ENCODE results near the gene MALAT1.

Gene MALAT1

DNA sequence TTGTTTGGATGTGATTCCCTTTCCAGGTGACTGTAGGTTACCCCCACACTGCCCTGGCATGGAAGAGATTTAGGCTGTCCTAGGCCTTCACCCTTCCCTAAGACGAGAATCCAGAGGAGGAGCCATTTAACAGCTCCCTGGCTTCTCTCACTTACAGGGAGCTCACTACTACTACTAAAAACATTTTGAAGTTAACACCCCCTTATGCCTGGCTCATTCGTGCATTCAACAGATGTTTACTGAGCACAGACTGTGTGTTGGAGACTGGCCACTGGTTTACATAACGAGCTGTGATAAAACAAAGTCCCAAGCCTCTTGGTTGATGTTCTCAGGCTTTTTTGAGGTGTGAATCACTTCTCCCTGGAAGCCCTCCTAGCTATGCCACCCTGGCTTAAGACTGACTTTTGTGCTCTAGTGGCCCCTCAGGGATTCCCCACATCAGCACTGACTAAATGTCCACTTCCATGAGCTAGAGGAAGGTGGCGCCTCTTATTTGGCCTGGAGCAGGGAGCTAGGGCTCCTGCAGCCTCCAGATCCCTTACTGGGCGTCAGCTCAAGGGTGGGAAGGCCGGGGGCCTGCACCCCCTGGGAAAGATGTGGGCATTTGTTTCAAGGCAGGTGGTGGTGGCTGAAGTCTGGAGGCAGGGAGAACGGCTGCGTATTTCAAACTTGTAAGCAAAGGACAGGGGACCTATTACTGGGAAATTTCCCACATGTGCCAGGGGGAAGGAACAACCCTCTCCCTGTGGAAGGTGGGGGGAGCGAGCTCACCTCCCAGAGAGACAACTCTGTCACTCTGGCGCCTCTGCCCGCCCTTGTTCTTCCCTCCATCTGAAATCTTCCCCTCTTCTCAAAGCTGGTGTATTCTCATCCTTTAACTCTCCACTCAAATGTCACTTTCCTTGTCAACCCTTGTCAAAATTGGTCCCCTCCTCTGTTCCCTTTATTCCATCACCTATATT is 19.4 kb upstream of the MALAT1 start:
- DNase-seq (ENCODE audit: low spot score), result peak; percentile 47

DNA sequence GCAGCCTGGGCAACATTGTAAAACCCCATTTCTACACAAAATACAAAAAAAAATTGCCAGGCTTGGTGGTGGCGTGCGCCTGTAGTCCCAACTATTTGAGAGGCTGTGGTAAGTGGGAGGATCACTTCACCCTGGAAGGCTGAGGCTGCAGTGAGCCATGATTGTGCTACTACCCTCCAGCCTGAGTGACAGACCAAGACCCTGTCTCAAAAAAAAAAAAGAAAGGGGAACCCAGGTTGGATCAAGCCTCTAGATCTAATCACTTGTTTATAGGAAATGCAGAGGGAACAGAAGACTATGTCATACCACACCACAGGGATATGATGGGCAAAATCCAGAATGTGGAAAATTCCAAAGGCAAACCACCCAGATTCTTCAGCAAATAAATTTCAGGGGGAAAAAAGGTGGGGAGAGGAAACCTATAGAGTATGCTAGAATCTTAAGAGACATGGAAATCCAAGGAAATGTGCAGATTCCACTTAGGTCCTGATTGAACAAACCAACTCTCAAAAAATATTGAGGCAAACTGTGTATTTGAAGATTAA is 16.5 kb upstream of the MALAT1 start:
- no peak for DNase-seq (ENCODE audit: low spot score)

DNA sequence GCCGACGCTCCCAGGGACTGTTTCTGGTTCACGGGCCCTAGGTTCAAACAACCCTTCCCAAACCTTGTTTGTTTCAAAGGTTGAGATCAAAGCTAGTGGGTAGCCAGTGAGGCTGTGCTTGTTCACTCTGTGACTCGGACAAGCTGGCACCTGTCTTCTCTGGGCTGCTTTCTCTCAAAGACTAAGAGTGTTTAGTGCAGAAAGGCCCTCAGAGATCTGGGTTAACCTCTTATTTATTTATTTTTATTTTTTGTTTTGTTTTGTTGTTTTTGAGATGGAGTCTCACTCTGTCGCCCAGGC is 13.0 kb upstream of the MALAT1 start:
- no peak for DNase-seq (ENCODE audit: low spot score)

DNA sequence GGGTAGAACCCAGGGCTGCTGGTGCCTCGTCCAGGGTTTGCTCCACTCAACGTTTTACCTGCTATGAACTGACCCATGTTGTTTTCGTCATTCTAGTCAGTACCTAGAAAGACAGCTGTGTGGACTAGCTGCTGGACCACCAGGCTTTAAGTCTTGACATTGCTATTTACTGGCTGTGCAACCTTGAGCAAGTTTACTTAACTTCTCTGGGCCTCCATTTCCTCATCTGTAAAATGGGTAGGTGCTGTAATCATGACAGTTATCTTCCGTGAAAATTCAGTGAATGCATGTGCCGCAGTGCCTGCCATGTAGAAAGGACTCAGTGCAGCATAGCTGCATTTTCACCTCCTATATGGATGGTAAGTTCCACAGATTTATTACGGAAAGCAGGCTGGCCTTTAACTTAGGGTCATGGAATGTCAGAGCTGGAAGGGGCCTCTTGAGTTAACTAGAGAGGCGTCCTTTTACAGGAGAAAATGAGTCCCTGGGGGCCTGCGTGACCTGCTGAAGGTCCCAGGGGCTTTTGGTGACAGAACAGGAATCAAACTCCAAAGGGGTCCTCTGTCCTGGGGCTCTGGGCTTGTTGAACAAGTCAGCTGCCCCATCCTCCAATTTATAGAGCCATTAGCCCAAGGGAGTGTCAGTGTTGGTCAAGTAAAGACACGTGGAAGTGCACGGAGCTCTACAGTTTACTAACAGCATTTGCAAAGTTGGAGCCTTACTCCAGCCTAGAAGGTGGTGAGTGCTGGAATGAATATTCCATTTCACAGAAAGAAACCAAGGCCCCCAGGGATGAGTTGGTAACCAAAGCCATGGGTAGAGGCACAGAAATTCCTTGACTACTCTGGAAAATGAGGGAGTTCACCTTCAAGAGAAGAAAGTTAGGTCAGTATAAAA is 12.0 kb upstream of the MALAT1 start:
- no peak for DNase-seq (ENCODE audit: low spot score)

DNA sequence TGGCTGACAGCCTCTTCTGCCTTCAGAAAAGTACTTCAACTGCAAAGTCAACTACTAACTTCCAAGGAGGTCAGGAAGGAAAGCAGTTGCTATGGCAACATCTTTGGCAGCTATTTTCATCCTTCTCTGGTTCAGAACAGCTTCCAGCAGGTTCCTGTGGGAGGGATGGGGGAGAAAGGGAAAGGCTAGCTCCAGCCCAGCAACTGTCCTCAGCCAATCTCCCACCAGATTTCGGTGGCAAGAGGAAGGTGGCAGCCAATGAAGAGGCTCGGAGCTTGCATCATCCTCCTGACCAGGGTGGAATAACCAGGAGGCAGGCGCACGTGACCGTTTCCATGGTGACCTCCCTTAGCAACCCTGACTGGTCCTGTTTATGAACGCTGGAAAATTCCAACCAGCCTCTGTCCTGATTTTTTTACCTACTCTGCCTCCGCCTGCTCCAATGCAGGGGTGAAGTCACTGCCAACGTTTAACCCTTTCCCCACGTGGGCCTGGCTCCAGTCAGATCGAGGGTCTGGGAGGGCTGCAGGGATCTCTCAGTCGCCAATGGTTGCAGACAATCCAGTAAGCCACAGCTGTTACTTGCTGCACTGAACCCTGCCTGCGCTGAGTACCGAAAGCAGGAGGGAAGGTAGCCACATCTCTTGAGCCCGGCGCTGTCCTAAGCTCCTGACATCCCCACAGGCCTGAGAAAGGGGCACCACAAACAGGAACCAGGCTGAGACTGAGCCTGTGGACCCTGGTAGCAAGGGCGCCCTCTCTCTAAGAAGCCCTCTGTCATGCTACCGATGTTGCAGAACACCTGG is 11.2 kb upstream of the MALAT1 start:
- DNase-seq (ENCODE audit: low spot score), result peak; percentile 81

DNA sequence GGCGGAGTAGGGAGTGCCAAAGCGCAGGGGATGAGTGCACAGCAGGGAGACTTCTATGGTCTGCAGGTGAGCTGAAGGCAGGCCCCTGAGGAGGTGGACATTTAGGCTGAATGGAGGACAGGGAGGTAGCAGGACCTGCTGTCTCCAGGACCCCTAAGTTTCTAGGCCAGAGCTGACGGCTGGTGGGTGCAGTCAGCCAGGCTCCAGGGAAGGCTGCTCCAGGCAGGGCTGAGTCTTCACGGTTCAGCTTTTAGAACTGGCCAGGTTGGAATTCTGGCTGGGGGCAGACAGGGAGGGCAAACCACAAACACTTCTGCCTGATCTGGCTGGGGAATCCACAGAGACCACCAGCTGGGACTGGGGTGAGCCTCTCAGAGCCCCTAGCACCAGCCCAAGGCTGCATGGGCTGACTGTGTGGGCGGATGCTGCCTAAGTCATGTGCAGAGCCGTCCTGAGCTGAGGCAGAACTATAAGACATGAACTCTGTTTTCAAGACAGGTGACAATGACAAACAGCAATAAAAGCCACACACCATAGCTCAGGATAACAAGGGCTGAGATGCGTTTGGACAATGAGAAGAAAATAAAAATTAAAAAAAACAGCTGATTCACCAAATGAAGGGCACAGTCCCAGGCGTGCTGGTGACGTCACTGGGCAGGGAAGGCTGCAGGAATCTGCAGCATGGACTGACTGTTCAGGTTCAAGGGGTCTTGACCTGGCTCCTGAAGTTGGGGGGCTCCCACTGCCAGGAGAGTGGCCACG is 10.4 kb upstream of the MALAT1 start:
- no peak for DNase-seq (ENCODE audit: low spot score)

DNA sequence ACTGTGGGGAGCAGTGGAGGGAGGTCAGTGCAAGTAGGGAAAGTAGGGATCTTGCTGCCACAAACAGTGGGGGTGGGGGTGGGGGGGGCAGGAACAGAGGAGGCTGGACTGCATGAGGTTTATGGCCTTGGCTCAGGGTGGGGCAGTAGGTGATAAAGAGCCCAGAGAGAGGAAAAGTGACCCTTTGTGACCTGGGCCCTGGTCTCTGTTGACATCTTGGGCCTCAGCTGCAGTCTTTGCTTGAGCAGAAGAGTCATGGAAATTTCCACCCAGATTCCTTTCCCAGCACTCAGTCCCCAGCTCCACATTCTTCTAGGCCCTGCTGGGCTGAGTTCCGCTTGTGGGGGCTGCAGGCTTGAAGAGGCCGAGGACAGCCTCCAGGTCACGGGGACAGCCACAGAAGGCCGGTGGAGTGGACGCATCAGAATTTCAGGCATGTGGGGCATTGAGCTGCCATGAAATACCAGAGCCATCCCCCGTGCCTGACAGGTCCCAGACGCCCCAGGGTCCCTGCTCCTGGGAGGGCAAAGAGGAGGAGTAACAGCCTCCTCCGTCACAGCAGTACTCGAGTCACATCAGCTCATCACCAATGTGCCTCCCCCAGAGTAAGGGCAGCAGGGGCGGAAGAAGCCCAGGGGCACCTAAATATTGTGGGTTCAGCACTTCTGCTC is 9.7 kb upstream of the MALAT1 start:
- no peak for DNase-seq (ENCODE audit: low spot score)

DNA sequence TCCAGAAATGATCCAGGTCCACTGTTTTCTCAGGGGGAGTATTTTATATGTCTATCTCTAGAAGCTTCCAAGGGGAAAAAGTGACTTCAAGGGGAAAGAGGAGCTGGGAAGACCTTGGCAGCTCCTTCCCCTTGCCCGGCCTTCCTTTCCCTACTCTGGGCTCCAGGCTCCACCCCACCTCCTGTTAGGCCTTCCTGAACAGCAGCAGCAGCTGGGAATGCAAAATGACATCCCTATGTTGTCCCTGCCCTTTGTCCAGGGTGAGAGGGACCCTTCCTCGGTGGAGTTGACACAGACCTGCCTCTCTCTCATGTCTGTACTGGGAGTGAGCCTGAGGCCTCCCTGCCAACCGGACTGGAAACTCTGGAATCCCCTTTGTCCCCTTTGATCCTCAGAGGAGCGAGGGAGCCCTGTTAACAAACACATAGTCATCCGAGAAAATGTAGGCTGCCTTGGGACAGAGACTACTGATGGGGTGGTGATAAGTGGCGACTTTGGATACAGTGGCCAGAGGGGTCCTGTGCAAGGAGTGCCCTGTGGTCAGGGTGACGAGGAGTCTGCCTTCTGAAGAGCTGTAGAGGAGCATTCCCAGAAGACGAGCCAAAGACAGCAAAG is 9.0 kb upstream of the MALAT1 start:
- DNase-seq (ENCODE audit: low spot score), result no peak

DNA sequence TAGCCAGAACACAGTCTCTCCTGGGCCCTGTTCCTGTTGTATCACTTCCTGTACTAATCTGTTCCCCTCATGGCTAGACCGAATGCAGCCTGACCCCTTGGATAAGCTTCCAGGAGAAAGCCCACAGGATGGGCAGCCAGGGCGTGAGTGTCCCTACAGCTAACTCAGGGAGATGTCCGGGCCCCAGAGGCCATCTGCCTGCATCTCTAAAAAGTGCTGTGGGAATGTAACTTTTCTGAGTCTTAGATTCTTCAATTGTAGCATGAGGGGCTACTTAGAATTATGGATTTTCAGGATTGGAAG is 7.7 kb upstream of the MALAT1 start:
- DNase-seq (ENCODE audit: low spot score), result no peak

DNA sequence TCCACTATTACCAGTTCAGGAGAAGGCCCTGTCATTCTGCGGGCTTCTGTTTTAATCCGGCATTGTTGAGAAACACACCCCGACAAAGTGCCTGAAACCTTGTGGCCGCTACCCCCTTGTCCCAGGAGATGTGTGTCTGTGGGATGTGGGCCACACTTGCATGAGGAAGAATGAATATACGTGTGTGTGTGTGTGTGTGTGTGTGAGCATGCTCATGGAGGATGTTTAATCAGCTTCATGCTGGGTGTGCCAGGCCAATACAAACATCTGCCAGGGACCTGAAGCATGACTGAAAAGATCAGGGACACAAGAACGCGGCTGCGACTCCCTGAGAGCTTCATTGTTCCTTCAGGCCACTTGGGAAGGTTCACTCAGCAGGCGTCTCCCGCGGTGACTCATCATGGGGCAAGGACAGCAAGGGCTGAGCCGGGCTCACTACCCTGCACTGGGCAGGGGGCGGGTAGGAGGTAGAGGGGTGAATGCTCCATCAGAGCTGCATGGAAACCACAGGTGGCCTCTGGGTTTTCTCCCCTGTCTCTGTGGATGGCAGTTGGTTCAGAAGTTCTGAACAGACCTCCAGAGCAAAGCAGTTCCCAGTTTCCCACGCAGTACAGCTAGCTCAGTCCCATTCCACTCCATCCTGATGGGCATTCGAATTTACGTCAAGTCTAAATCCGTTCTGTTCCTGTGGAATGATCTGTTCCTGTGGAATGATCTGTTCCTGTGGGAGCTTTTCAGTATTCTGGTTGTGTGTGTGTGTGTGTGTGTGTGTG is 7.0 kb upstream of the MALAT1 start:
- no peak for DNase-seq (ENCODE audit: low spot score)

DNA sequence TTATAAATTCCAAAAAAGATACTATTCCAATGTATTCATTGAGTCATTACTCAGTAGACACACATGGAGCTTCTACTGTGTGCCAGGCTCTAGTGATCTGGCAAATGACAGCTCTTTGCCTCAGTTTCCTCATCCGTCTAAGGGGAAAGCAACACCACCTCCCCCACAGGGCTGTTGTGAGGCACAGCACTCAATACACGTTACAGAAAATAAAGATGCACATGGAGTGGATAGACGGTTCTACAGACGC is 6.5 kb upstream of the MALAT1 start:
- no peak for DNase-seq (ENCODE audit: low spot score)

DNA sequence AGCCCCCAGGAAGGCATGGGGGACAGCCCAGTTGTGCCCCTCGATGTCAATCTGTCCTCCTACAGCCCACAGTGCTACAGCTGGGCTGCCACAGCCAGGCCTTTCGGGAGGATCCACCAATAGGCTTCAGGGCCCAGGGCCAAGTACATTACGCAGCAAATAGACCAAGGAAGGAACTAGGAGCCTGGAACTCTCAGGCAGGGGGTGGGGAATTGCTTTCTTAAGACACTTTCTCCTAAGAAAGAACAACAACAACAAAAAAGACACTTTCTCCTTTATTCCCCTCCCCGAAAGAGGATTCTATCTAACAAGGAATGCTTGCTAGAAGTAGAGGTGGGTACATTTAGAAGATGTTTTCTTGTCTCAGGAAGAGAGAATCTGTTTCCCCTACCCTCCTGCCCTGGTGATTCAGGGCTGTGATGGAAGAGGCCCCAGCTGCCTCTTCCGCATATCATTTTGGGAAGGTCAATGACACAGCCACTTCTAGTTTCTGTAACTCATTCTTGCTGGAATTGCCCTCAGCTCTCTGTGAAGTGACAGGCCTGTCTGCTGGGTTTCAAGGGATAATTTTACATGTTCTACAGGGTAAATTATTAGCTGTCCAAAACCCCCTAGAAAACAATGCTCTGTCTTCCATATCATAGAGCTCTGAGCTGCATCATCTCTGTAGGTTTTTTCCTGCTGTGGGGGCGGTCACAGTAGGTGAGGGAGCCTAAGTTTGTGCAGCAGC is 6.0 kb upstream of the MALAT1 start:
- DNase-seq (ENCODE audit: low spot score), result no peak

DNA sequence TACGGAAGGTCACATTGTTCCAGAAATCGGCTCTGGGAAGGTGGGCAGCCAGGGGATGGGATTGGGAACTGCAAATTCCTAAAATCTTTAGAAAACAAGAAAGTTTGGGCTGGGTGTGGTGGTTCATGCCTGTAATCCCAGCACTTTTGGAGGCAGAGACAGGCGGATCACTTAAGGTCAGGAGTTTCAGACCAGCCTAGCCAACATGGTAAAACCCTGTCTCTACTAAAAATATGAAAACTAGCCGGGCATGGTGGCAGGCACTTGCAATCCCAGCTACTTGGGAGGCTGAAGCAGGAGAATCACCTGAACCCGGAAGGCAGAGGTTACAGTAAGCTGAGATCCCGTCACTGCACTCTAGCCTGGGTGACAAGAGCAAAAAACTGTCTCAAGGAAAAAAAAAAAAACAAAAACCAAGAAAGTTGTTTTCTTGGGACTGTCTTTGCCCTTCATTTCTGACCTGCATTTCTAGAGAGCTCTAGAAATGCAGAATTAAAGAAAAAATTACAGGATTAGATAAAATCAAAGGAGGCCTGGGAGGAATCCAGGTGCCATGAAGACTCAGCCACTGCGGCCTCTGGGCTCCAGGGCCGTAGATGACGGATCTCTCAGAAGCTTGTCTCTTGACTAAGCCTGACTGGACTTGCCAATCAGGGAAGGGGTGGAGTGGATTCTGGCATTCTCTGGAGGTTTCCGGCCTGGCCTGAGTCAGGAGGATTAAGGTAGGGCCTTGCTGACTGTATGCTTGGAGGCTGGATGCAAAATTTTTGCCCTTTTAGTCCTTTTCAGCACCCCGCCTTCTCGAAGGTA is 5.3 kb upstream of the MALAT1 start:
- no peak for DNase-seq (ENCODE audit: low spot score)

DNA sequence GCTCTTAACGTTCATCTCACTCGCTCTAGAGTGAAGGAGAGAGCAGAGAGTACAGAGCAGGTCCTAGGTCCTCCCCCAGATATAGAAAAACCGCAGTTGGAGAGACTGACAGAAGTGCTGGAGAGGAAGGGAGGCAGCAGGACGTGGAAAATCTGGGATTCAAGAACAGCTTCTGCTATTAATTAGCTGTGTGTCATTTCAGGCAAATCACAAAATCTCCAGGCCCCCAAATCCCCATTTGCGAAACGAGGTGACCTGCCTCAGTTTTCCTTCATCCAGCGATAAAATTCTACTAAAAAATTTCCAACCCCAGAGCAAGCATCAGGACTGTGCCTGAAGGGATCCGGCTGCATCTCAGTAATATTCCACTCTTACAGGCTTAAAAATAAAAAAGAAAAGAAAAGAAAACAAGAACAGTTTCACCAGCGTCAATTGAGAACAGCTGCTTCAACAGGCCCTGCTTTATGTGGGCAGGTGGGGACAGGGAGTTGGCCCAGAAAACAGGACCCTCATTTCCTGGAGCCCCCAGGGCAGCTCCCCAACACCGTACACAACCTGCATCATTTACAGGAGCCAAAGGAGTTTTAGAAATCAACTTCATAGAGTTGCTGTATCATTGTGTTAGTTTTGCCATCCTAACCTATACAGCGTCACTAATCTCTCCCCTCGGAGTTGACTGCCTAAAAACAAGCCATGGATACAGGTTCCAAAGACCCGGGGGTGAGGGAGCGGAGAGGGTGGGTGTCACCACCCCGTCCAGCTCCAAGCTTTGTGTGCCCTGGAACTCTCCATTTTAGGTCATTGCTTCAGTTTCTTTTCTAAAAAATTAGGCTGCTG is 2.3 kb upstream of the MALAT1 start:
- no peak for DNase-seq (ENCODE audit: low spot score)

DNA sequence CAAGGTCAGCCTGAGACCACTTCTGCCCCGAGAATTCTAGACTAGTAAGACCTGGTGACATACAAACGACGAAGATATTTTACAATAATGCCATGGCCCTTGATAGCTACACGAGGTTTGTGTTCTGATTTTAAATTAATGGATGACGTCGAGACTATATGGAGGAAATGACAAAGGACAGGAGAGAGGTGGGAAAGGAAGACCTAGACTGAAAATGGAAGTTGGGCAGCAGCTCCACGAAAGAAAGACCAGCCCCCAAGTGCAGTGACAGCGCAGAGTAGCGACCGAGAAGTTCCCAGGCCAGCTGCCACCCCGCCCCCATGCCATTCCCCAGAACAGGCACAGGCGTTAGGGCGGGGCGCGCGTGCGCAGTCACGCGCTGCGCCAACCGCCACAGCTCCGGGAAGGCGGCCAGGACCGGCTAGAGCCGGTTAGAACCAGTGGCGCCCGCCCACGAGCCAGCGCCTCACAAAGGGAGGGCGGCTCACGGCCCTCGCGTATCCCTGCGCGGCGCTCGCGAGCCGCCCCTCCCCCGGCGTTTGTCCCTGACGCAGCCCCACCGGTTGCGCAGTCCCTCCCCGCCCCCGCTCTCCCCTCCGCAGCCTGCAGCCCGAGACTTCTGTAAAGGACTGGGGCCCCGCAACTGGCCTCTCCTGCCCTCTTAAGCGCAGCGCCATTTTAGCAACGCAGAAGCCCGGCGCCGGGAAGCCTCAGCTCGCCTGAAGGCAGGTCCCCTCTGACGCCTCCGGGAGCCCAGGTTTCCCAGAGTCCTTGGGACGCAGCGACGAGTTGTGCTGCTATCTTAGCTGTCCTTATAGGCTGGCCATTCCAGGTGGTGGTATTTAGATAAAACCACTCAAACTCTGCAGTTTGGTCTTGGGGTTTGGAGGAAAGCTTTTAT is 1.5 kb upstream of the MALAT1 start:
- peak; percentile 71 for DNase-seq (ENCODE audit: low spot score)

DNA sequence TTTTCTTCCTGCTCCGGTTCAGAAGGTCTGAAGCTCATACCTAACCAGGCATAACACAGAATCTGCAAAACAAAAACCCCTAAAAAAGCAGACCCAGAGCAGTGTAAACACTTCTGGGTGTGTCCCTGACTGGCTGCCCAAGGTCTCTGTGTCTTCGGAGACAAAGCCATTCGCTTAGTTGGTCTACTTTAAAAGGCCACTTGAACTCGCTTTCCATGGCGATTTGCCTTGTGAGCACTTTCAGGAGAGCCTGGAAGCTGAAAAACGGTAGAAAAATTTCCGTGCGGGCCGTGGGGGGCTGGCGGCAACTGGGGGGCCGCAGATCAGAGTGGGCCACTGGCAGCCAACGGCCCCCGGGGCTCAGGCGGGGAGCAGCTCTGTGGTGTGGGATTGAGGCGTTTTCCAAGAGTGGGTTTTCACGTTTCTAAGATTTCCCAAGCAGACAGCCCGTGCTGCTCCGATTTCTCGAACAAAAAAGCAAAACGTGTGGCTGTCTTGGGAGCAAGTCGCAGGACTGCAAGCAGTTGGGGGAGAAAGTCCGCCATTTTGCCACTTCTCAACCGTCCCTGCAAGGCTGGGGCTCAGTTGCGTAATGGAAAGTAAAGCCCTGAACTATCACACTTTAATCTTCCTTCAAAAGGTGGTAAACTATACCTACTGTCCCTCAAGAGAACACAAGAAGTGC is 661 bp upstream of the MALAT1 start:
- no peak for DNase-seq (ENCODE audit: low spot score)
